HEK293T (cell line): ENCODE measurements around the gene CUL9.

Experiments used
- BHLHE40 ChIP-seq: fragments of 450-650 bp; IDR thresholded peaks from 2 replicates; pipeline ENCODE4 v1.6.1; 2016; ENCODE audit warnings: mild to moderate bottlenecking, moderate library complexity, borderline replicate concordance
- ELF4 ChIP-seq: fragments of 450-650 bp; IDR thresholded peaks from 2 replicates; pipeline ENCODE4 v1.6.1; 2017; ENCODE audit warnings: antibody characterized with exemption
- FOXA1 ChIP-seq: fragments of 450-650 bp; IDR thresholded peaks from 2 replicates; pipeline ENCODE4 v1.6.1; 2016; ENCODE audit warnings: mild to moderate bottlenecking
- FOXK2 ChIP-seq: fragments of 450-650 bp; IDR thresholded peaks from 2 replicates; pipeline ENCODE4 v1.6.1; 2016; ENCODE audit warnings: mild to moderate bottlenecking
- FOXM1 ChIP-seq: fragments of 450-650 bp; IDR thresholded peaks from 2 replicates; pipeline ENCODE4 v1.6.1; 2017; ENCODE audit warnings: mild to moderate bottlenecking, borderline replicate concordance
- HDGF ChIP-seq: fragments of 450-650 bp; IDR thresholded peaks from 2 replicates; pipeline ENCODE4 v1.6.1; 2017; ENCODE audit warnings: antibody characterized with exemption, borderline replicate concordance
- L3MBTL2 ChIP-seq: fragments of 450-650 bp; conservative IDR thresholded peaks from 2 replicates; pipeline ENCODE4 v1.6.1; 2016; ENCODE audit warnings: mild to moderate bottlenecking
- NFRKB ChIP-seq: fragments of 450-650 bp; IDR thresholded peaks from 2 replicates; pipeline ENCODE4 v1.6.1; 2016; ENCODE audit warnings: mild to moderate bottlenecking, moderate library complexity
- SP1 ChIP-seq: fragments of 450-650 bp; IDR thresholded peaks from 2 replicates; pipeline ENCODE4 v1.6.1; 2017
- SUZ12 ChIP-seq: fragments of 450-650 bp; IDR thresholded peaks from 2 replicates; pipeline ENCODE4 v1.6.1; 2016; ENCODE audit warnings: mild to moderate bottlenecking
- TARDBP ChIP-seq: fragments of 450-650 bp; IDR thresholded peaks from 2 replicates; pipeline ENCODE4 v1.6.1; 2016
- ZNF384 ChIP-seq: fragments of 450-650 bp; IDR thresholded peaks from 2 replicates; pipeline ENCODE4 v1.6.1; 2016
- TF ChIP-seq, protein P1 (sequence below): fragments of 450-650 bp; IDR thresholded peaks from 2 replicates; pipeline ENCODE4 v1.6.1; 2016

DNA sequence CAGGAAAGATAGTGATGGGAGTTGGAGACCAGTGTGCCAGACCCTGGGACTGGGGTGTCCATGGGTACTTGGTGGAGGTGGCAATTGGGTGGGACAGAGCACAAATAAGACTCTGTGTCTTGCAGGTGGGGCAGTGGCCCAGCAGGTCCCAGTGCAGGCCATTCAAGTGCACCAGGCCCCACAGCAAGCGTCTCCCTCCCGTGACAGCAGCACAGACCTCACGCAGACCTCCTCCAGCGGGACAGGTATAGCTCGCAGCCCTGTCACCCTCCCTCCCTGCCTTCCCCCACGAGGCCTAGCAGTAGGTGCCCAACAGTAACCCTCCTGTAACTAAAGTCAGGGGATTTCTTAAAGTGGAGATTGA, 5.6 kb upstream of the CUL9 start:
- TF ChIP-seq SUZ12 (no peak), ELF4 (no peak), FOXK2 (no peak), ZNF384 (no peak), BHLHE40 (no peak), NFRKB (no peak), FOXM1 (no peak), FOXA1 (no peak), L3MBTL2 (no peak), SP1 (no peak), HDGF (no peak), TARDBP (no peak)
- TF ChIP-seq, protein P1, sequence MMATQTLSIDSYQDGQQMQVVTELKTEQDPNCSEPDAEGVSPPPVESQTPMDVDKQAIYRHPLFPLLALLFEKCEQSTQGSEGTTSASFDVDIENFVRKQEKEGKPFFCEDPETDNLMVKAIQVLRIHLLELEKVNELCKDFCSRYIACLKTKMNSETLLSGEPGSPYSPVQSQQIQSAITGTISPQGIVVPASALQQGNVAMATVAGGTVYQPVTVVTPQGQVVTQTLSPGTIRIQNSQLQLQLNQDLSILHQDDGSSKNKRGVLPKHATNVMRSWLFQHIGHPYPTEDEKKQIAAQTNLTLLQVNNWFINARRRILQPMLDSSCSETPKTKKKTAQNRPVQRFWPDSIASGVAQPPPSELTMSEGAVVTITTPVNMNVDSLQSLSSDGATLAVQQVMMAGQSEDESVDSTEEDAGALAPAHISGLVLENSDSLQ: no peak
